Fibroblast of skin of right biceps (primary cell): ENCODE data around the gene SMIM10L2A.
"Not testable (repeated sequence)": the region's sequence is repeated elsewhere in the genome, so short reads cannot be mapped to it uniquely, and the experiment has no call there.

Experiments used
- DNase-seq: peaks from one replicate; pipeline ENCODE4 v3.0.0-alpha.2; 2013

Gene SMIM10L2A

GRCh38 chrX:135421932-135422809, at the start of gene SMIM10L2A:
Gene SMIM10L2A (plus strand): TSS chrX:135421944. CDS start chrX:135422132, 188 bp downstream.
- DNase-seq = no peak

GRCh38 chrX:135373357-135373756, 48.4 kb upstream of the SMIM10L2A start:
- DNase-seq = no peak

- no peak for DNase-seq
Observed at GRCh38 chrX:135382260-135382659, 39.5 kb upstream of the SMIM10L2A start.

- DNase-seq = no peak
Observed at GRCh38 chrX:135383249-135383648, 38.5 kb upstream of the SMIM10L2A start.

- DNase-seq = no peak
Observed at GRCh38 chrX:135384161-135384836, 37.4 kb upstream of the SMIM10L2A start.

GRCh38 chrX:135388841-135389240, 32.9 kb upstream of the SMIM10L2A start:
- no peak for DNase-seq

- DNase-seq = no peak
Observed at GRCh38 chrX:135389243-135389642, 32.5 kb upstream of the SMIM10L2A start.

GRCh38 chrX:135389717-135390116, 32.0 kb upstream of the SMIM10L2A start:
- peak; percentile 7 for DNase-seq

- DNase-seq = no peak
Observed at GRCh38 chrX:135391734-135392133, 30.0 kb upstream of the SMIM10L2A start.

- DNase-seq = no peak
Observed at GRCh38 chrX:135393051-135393450, 28.7 kb upstream of the SMIM10L2A start.

GRCh38 chrX:135395064-135395463, 26.7 kb upstream of the SMIM10L2A start:
- DNase-seq = no peak

- no peak for DNase-seq
Observed at GRCh38 chrX:135396109-135396508, 25.6 kb upstream of the SMIM10L2A start.

GRCh38 chrX:135396566-135396965, 25.2 kb upstream of the SMIM10L2A start:
- no peak for DNase-seq

GRCh38 chrX:135397652-135398051, 24.1 kb upstream of the SMIM10L2A start:
- no peak for DNase-seq

- DNase-seq = no peak
Observed at GRCh38 chrX:135403374-135403773, 18.4 kb upstream of the SMIM10L2A start.

- not testable (repeated sequence) for DNase-seq
Observed at GRCh38 chrX:135406428-135406827, 15.3 kb upstream of the SMIM10L2A start.

GRCh38 chrX:135408794-135409193, 12.9 kb upstream of the SMIM10L2A start:
- no peak for DNase-seq

- DNase-seq = no peak
Observed at GRCh38 chrX:135410861-135411627, 10.7 kb upstream of the SMIM10L2A start.

- peak; percentile 3 for DNase-seq
Observed at GRCh38 chrX:135411893-135412292, 9.9 kb upstream of the SMIM10L2A start.

GRCh38 chrX:135416546-135416945, 5.2 kb upstream of the SMIM10L2A start:
- no peak for DNase-seq

- no peak for DNase-seq
Observed at GRCh38 chrX:135420831-135421230, 913 bp upstream of the SMIM10L2A start.

- peak; percentile 62 for DNase-seq
Observed at GRCh38 chrX:135421537-135421931, 210 bp upstream of the SMIM10L2A start.

- not testable (repeated sequence) for DNase-seq
Observed at GRCh38 chrX:135422810-135423168, 1.0 kb downstream of the SMIM10L2A start.
